Measurements from ENCODE around the gene TRMU. TPM values are rescaled to one million over a fixed set of nuclear protein-coding genes. Genes with fewer than 3 reads are reported as not detected.
A peak's percentile ranks its signal among the peaks of the same experiment; 100 is the strongest.

Gene TRMU
- total RNA-seq, 2 donors from 2014 or later, result 79.7 to 84.5 TPM

DNA sequence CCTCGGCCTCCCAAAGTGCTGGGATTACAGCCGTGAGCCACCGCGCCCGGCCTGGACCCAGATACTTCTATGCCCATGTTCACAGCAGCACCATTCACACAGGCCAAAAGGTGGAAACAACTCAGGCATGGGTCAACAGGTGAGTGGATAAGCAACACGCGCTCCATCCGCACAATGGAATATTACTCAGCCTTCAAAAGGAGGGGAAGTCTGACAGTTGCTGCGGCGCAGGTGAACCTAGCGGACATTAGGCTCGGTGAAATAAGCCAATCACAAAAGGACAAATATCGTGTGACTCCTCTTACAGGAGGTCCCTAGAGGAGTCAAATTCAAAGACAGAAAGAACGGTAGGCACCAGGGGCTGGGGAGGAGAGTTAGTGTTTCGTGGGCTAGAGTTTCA is 47.0 kb downstream of the TRMU start:
- H3K27me3 ChIP-seq (ENCODE audit: control insufficient read depth, insufficient read depth, low read length, poor library complexity, severe bottlenecking), result no peaks in the 10 kb centered on the region
- H3K9ac ChIP-seq (ENCODE audit: extremely low read depth, low read length, poor library complexity, severe bottlenecking), result no peak overlapping the region
- no peak overlapping the region for H3K27ac ChIP-seq (ENCODE audit: low read depth, low read length)
- Mint-ChIP-seq H3K27me3 (ENCODE audit: insufficient read depth) (no peaks in the 10 kb centered on the region), H3K4me1 (peaks cover 26% of the 10 kb centered on the region), H3K4me3 (no peak overlapping the region), H3K36me3 (ENCODE audit: low read depth) (peaks cover 42% of the 10 kb centered on the region), H3K27ac (no peak overlapping the region), H3K9me3 (peaks cover 6% of the 10 kb centered on the region)
- no peak for DNase-seq
- 86 to 90% methylated on average over 15 of the region's 15 CpGs for WGBS, 2 experiments (ENCODE audit: insufficient coverage in 1 of 2, insufficient read length in 1 of 2)
- H3K4me3 ChIP-seq (ENCODE audit: low read length), result no peak overlapping the region
- TF ChIP-seq, protein P1, sequence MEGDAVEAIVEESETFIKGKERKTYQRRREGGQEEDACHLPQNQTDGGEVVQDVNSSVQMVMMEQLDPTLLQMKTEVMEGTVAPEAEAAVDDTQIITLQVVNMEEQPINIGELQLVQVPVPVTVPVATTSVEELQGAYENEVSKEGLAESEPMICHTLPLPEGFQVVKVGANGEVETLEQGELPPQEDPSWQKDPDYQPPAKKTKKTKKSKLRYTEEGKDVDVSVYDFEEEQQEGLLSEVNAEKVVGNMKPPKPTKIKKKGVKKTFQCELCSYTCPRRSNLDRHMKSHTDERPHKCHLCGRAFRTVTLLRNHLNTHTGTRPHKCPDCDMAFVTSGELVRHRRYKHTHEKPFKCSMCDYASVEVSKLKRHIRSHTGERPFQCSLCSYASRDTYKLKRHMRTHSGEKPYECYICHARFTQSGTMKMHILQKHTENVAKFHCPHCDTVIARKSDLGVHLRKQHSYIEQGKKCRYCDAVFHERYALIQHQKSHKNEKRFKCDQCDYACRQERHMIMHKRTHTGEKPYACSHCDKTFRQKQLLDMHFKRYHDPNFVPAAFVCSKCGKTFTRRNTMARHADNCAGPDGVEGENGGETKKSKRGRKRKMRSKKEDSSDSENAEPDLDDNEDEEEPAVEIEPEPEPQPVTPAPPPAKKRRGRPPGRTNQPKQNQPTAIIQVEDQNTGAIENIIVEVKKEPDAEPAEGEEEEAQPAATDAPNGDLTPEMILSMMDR (conservative IDR thresholded peaks at IDR 0.05), result no peak
- H3K9me3 ChIP-seq (ENCODE audit: control insufficient read depth, low read length), result no peaks in the 10 kb centered on the region
- peaks cover 7% of the 10 kb centered on the region for H3K36me3 ChIP-seq (ENCODE audit: control insufficient read depth, insufficient read depth, low read length)
- H3K4me1 ChIP-seq (ENCODE audit: control insufficient read depth, insufficient read depth, low read length), result peaks cover 9% of the 10 kb centered on the region

DNA sequence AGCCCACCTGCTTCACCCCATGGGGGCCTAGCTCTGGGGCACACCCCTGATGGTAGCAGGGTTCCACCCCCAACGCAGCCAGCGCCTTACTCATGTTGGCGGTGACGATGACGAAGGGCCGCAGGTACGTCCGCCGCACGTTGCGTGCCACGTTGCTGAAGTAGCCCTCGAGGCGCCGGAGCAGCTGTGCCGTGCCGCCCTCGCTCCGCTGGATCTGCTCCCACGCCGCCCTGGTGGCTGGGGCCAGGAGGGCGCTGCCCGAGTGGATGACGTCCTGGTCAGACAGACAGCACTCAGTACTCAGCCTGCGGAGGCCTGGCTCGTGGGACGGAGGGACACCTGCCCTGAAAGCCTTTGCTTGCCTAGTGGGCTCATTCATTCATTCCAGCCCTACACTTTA is 50.8 kb downstream of the TRMU start:
- no peak for DNase-seq

DNA sequence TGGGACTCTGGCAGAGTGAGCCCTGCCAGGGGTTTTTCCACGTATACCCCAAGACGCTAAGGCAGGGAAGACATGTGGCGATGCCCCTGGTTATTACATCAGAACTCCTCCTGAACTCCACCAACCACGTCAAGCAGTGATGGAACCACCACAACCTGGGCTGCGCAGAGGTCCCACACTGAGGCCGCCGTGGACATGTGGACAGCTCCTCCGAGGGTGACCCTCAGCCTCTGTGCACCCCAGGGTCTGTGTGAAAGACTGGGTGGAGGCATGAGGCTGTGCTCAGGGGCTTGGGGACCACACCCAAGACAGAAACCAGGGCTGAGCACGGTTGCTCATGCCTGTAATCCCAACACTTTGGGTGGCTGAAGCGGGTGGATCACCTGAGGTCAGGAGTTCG is 52.2 kb downstream of the TRMU start:
- H3K27ac ChIP-seq (ENCODE audit: low read depth, low read length), result no peak overlapping the region
- peaks cover 15% of the 10 kb centered on the region for H3K36me3 ChIP-seq (ENCODE audit: control insufficient read depth, insufficient read depth, low read length)
- H3K9ac ChIP-seq (ENCODE audit: extremely low read depth, low read length, poor library complexity, severe bottlenecking), result no peak overlapping the region
- no peaks in the 10 kb centered on the region for H3K9me3 ChIP-seq (ENCODE audit: control insufficient read depth, low read length)
- DNase-seq, result no peak
- H3K27me3 ChIP-seq (ENCODE audit: control insufficient read depth, insufficient read depth, low read length, poor library complexity, severe bottlenecking), result no peaks in the 10 kb centered on the region
- 97 to 100% methylated on average over 2 to 11 of the region's 11 CpGs for WGBS, 2 experiments (ENCODE audit: insufficient coverage in 1 of 2, insufficient read length in 1 of 2)
- TF ChIP-seq, protein P1 (conservative IDR thresholded peaks at IDR 0.05), result no peak
- H3K4me3 Mint-ChIP-seq, result no peak overlapping the region
- no peak overlapping the region for H3K27ac Mint-ChIP-seq
- no peak overlapping the region for H3K4me3 ChIP-seq (ENCODE audit: low read length)
- H3K9me3 Mint-ChIP-seq, result peaks cover 2% of the 10 kb centered on the region
- H3K27me3 Mint-ChIP-seq (ENCODE audit: insufficient read depth), result no peaks in the 10 kb centered on the region
- H3K36me3 Mint-ChIP-seq (ENCODE audit: low read depth), result peaks cover 30% of the 10 kb centered on the region
- H3K4me1 Mint-ChIP-seq, result no peaks in the 10 kb centered on the region
- no peaks in the 10 kb centered on the region for H3K4me1 ChIP-seq (ENCODE audit: control insufficient read depth, insufficient read depth, low read length)

More for the DNA sequence above, 50.8 kb downstream of the TRMU start:
- Mint-ChIP-seq H3K27me3 (ENCODE audit: insufficient read depth) (no peaks in the 10 kb centered on the region), H3K4me1 (no peaks in the 10 kb centered on the region), H3K27ac (no peak overlapping the region), H3K36me3 (ENCODE audit: low read depth) (peaks cover 26% of the 10 kb centered on the region), H3K9me3 (peaks cover 5% of the 10 kb centered on the region), H3K4me3 (no peak overlapping the region)
- TF ChIP-seq, protein P1 (conservative IDR thresholded peaks at IDR 0.05), result peak; percentile 62
- Histone ChIP-seq H3K4me3 (ENCODE audit: low read length) (no peak overlapping the region), H3K27me3 (ENCODE audit: control insufficient read depth, insufficient read depth, low read length, poor library complexity, severe bottlenecking) (no peaks in the 10 kb centered on the region), H3K4me1 (ENCODE audit: control insufficient read depth, insufficient read depth, low read length) (no peaks in the 10 kb centered on the region), H3K27ac (ENCODE audit: low read depth, low read length) (no peak overlapping the region), H3K36me3 (ENCODE audit: control insufficient read depth, insufficient read depth, low read length) (peaks cover 11% of the 10 kb centered on the region), H3K9ac (ENCODE audit: extremely low read depth, low read length, poor library complexity, severe bottlenecking) (no peak overlapping the region), H3K9me3 (ENCODE audit: control insufficient read depth, low read length) (no peaks in the 10 kb centered on the region)
- WGBS, 2 experiments (ENCODE audit: insufficient coverage in 1 of 2, insufficient read length in 1 of 2), result 97 to 99% methylated on average over 24 to 27 of the region's 27 CpGs
